Endothelial cell of umbilical vein (primary cell): ENCODE measurements around the gene DDX46. TPM values are rescaled to one million over a fixed set of nuclear protein-coding genes. Genes with fewer than 3 reads are reported as not detected.
A peak's percentile ranks its signal among the peaks of the same experiment; 100 is the strongest.

Experiments
- BruUV-seq: library from RNA; stranded (reverse); fragments of 400-500 nt; replicated peaks from 2 replicates; lab custom pipeline; 2021; lab: Mats Ljungman, UMichigan
- CTCF ChIA-PET: fragments of 300-600, 350-600 bp; sonication (Branson Sonifier 250); formaldehyde crosslinking; loops from one replicate; lab custom pipeline; 2021; ENCODE audit warnings: antibody characterized with exemption, inconsistent platforms; lab: Charles Lee
- POLR2A ChIA-PET: fragments of 300-600, 350-600 bp; sonication (Branson Sonifier 250); formaldehyde crosslinking; loops from one replicate; lab custom pipeline; 2021; ENCODE audit warnings: antibody characterized with exemption, inconsistent platforms; lab: Charles Lee
- DNase-seq: peaks from one replicate; pipeline ENCODE4 v3.0.0-alpha.2; 2011; ENCODE audit warnings: low read depth, low spot score
- FAIRE-seq: peaks from 2 replicates; lab custom pipeline; 2011; peaks lifted over from hg19 to GRCh38; lab: Jason Lieb, UNC
- H2AFZ ChIP-seq: 2 replicates; pipeline ENCODE4 v1.6.0; 2012; ENCODE audit warnings: low read depth, low read length, control low read depth, inconsistent platforms
- H3K27ac ChIP-seq: 2 replicates; pipeline ENCODE4 v1.5.1; 2011; ENCODE audit warnings: low read depth, mild to moderate bottlenecking, control low read depth, low read length, moderate library complexity; ENCODE audit not compliant: insufficient read depth
- H3K27me3 ChIP-seq, 2 experiments: 2 replicates each; pipeline versions ENCODE4 v1.6.0 to v1.6.1; 2011; ENCODE audit warnings: low read length in 2 of 2, mixed read lengths in 1 of 2; ENCODE audit not compliant: control insufficient read depth in 2 of 2, insufficient read depth in 2 of 2
- H3K36me3 ChIP-seq, 2 experiments: 2 replicates in 1 of 2; 3 replicates in 1 of 2; pipeline ENCODE4 v1.5.1; 2011; ENCODE audit warnings: low read length in 2 of 2, mild to moderate bottlenecking in 1 of 2, moderate library complexity in 1 of 2; ENCODE audit not compliant: control insufficient read depth in 2 of 2, insufficient read depth in 2 of 2; ENCODE audit errors: extremely low read depth in 1 of 2
- H3K4me1 ChIP-seq: 3 replicates; pipeline ENCODE4 v1.5.1; 2011; ENCODE audit warnings: mild to moderate bottlenecking, low read length; ENCODE audit not compliant: control insufficient read depth, insufficient read depth; ENCODE audit errors: extremely low read depth
- H3K4me2 ChIP-seq: 2 replicates; pipeline ENCODE4 v1.6.1; 2011; ENCODE audit warnings: low read length, control low read depth, mixed read lengths; ENCODE audit not compliant: insufficient read depth
- H3K4me3 ChIP-seq, 3 experiments: fragments of 200-600 bp in 1 of 3; sonication (generic), shearing (Covaris generic) in 1 of 3; replicated peaks in 1 of 3; 2 replicates each; pipeline ENCODE4 v1.5.1; 2011 to 2016; ENCODE audit warnings: control low read depth in 3 of 3, low read length in 3 of 3, mild to moderate bottlenecking in 2 of 3, inconsistent platforms in 1 of 3, low read depth in 1 of 3, moderate library complexity in 1 of 3; ENCODE audit not compliant: insufficient read depth in 1 of 3
- H3K79me2 ChIP-seq: 2 replicates; pipeline ENCODE4 v1.6.0; 2012; ENCODE audit warnings: low read length, inconsistent platforms; ENCODE audit not compliant: control insufficient read depth, insufficient read depth
- H3K9ac ChIP-seq: replicated peaks from 2 replicates; pipeline ENCODE3; 2011; ENCODE audit warnings: low read length, control low read depth; ENCODE audit not compliant: insufficient read depth; ENCODE audit errors: extremely low read depth
- H3K9me1 ChIP-seq: replicated peaks from 3 replicates; pipeline ENCODE4 v1.6.0; 2011; ENCODE audit warnings: mild to moderate bottlenecking, low read length; ENCODE audit not compliant: control insufficient read depth, insufficient read depth; ENCODE audit errors: extremely low read depth
- H3K9me3 ChIP-seq: replicated peaks from 2 replicates; pipeline ENCODE4 v1.5.1; 2012; ENCODE audit warnings: low read length, inconsistent platforms; ENCODE audit not compliant: control insufficient read depth, insufficient read depth
- H4K20me1 ChIP-seq: replicated peaks from 2 replicates; pipeline ENCODE3; 2011; ENCODE audit warnings: mild to moderate bottlenecking, low read length; ENCODE audit not compliant: control insufficient read depth, insufficient read depth; ENCODE audit errors: extremely low read depth
- CTCF ChIP-seq, 2 donors: IDR thresholded peaks; 1 replicate in 1 of 2; 2 replicates in 1 of 2; pipeline ENCODE4 v1.5.1; 2011; ENCODE audit warnings: low read length in 2 of 2, mild to moderate bottlenecking in 2 of 2, moderate library complexity in 2 of 2, control low read depth in 1 of 2, inconsistent platforms in 1 of 2, low read depth in 1 of 2; ENCODE audit not compliant: insufficient read depth in 1 of 2; ENCODE audit errors: extremely low read depth in 1 of 2
- EZH2 ChIP-seq: IDR thresholded peaks from 2 replicates; pipeline ENCODE4 v1.6.1; 2012; ENCODE audit warnings: borderline replicate concordance, low read depth, mild to moderate bottlenecking, moderate library complexity, low read length, inconsistent platforms; ENCODE audit not compliant: severe bottlenecking
- FOS ChIP-seq: IDR thresholded peaks from 2 replicates; pipeline ENCODE4 v1.6.1; 2011; ENCODE audit warnings: mild to moderate bottlenecking, low read length, moderate library complexity, borderline replicate concordance; ENCODE audit not compliant: insufficient read depth
- JUN ChIP-seq: IDR thresholded peaks from 2 replicates; pipeline ENCODE4 v1.6.1; 2011; ENCODE audit warnings: borderline replicate concordance, low read depth; ENCODE audit not compliant: insufficient read length, insufficient read depth
- MAX ChIP-seq: IDR thresholded peaks from 2 replicates; pipeline ENCODE4 v1.6.1; 2011; ENCODE audit not compliant: insufficient read depth, insufficient read length
- MYC ChIP-seq: IDR thresholded peaks from one replicate; pipeline ENCODE4 v1.6.1; 2011; ENCODE audit warnings: mild to moderate bottlenecking, low read depth, low read length
- POLR2A ChIP-seq: IDR thresholded peaks from 2 replicates; pipeline ENCODE4 v1.6.1; 2012; ENCODE audit warnings: low read depth, mild to moderate bottlenecking, control low read depth, low read length
- POLR2AphosphoS5 ChIP-seq: IDR thresholded peaks from 2 replicates; pipeline ENCODE4 v1.6.1; 2012; ENCODE audit warnings: low read depth, mild to moderate bottlenecking, control low read depth, low read length, moderate library complexity; ENCODE audit not compliant: insufficient read depth
- dilution Hi-C: fragments of 300-500 bp; cut with MboI; formaldehyde crosslinking; loops from one replicate; pipeline ENCODE4 v1.15.0; 2019; ENCODE audit warnings: low sequenced_read_pairs; ENCODE audit not compliant: extremely low pct_ligation_motif_present
- intact Hi-C: fragments of 100-400 bp; cut with micrococcal nuclease; formaldehyde crosslinking; loops from one replicate; pipeline ENCODE4 v1.10.0; 2022
- polyA plus RNA-seq, 4 experiments: library from polyadenylated mRNA; depleted of rRNA in 3 of 4; stranded (reverse) in 3 of 4; unstranded in 1 of 4; fragments of >200 nt; gene quantifications; 2 replicates each; pipeline versions ENCODE4 v1.2.1 to v1.2.3, GENCODE V29; 2011 to 2012; ENCODE audit warnings: missing spikeins in 1 of 4
- total RNA-seq: library from RNA; stranded (reverse); gene quantifications from 2 replicates; pipeline ENCODE4 v1.2.3, GENCODE V29; 2021

Gene DDX46
- total and polyA plus RNA-seq, 2 donors (not counting 3 experiments of a cell fraction or from before 2014, with no cell fraction given): 16.0 to 65.2 TPM

- no TSS peak for BruUV-seq
- dilution Hi-C loops: no loop called here
- peak; percentile 81 for DNase-seq
- peak overlapping the region; percentile 14 for H3K27ac ChIP-seq
- ChIA-PET POLR2A (interaction anchor here (0.6 to 2.0 kb wide), 4 partner anchors 19 to 165 kb away, joined by 3 to 10 read pairs (median 6); partner anchors contain the start of genes C5orf24, DDX46 and PCBD2), CTCF (interaction anchor here (0.7 to 3.7 kb wide), 11 partner anchors 10 to 435 kb away, joined by 3 to 37 read pairs (median 4); partner anchors contain the start of genes DDX46 and PCBD2)
- no peaks in the 10 kb centered on the region for H3K36me3 ChIP-seq
- no peak for FAIRE-seq
- H3K9me1 ChIP-seq: no peaks in the 10 kb centered on the region
- H3K4me1 ChIP-seq: peaks cover 9% of the 10 kb centered on the region
- no peaks in the 10 kb centered on the region for H4K20me1 ChIP-seq
- H3K27me3 ChIP-seq: no peaks in the 10 kb centered on the region
- peak overlapping the region; percentile 27 to 71 (median 67) for H3K4me3 ChIP-seq
- intact Hi-C loops: loop anchor here (1.0 to 5.0 kb wide), 8 partner anchors 19 to 562 kb away; partner anchors contain the start of genes C5orf24, CDKL3, CDKN2AIPNL and DDX46
- H3K79me2 ChIP-seq: peaks cover 28% of the 10 kb centered on the region
- H3K4me2 ChIP-seq: peak overlapping the region; percentile 75
- peak overlapping the region; percentile 33 for H2AFZ ChIP-seq
- peak overlapping the region; percentile 82 for H3K9ac ChIP-seq
- H3K9me3 ChIP-seq: no peaks in the 10 kb centered on the region
- TF ChIP-seq EZH2 (no peak), MAX (no peak), POLR2AphosphoS5 (no peak), MYC (no peak), FOS (no peak), CTCF (IDR thresholded peaks at IDR 0.05; ENCODE audit: extremely low read depth in 1 of 2, insufficient read depth in 1 of 2, low read depth in 1 of 2, low read length in 2 of 2) (no peak), JUN (no peak), POLR2A (no peak)
Measured at GRCh38 chr5:134738963-134739661, 19.5 kb upstream of the DDX46 start.
